ENCODE measurements around the gene RBFOX1.

RBFOX1 gene

DNA sequence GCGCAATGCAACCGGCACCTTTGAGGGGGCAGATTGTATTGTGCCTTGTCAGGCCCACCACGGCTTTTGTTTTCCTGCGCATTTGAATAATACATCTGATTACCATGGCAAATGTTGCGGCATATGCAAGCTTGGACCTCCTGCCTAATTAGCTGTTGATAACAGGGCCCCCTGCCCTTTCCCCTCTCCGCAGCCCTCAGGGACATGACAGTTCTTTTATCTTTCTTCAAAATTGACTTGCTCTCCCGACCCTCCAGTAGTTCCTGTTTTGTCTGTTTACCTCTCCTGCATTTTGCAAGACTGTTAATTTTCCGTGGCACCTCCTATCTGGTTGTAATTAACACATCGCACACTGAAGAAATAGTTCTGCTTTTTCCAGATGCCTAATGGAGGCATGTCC lies 86.8 kb downstream of the RBFOX1 start:
- no peak for DNase-seq (ENCODE audit: low read depth, low spot score)

DNA sequence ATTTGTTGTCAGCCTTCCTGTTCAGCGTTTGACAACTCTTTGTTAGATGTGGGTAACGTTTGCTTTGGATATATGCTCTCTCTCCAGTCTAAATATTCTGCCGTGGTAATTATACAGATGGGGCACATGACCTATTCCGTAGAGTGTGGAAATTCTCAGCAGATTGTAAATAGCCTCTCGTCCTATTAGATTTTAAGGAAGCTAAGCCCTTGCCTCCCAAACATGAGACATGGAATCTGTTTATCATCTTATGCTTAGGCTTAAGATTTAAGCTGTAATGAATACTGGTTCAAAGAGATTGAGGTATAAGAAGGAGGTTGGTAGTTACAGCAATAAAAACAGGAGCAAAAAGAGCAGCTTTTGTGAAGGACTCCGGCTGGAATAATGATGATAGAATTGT lies 87.4 kb downstream of the RBFOX1 start:
- DNase-seq (ENCODE audit: low read depth, low spot score), result no peak

DNA sequence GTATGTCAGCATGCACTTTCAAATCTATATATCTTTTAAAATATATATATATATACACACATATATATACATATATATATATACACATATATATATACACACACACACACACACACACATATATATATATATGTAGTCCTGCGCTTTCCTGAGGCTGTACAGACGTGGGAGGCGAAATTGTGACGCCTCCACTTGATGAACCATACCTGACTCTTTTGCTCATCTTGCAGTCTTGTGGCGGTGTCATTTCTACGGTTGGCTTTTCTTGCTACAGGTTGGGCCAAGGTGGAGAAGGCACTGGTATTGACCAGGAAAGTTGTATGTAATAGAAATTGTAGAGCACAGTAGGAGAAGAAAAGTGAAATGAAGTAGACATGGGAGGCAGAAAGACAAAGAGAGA lies 88.2 kb downstream of the RBFOX1 start:
- DNase-seq (ENCODE audit: low read depth, low spot score), result no peak

DNA sequence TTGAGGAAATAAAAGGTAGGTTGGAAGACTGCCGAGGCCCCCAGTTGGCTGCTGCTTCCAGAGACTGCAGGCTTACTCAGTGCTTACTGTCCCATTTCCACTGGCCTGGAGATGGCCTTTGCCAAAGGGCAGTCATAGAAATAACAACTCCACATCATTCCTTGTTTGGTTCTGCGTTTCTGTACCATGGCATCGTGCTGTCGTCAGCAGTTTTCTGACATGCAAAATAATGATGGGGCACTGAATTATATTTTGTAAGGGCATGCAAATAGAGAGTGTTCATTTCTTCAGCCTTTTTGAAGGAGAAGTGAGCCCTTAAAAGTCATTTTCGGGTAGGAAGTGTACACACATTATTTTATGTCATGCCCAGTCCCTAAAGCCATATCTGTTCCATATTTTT lies 88.9 kb downstream of the RBFOX1 start:
- DNase-seq (ENCODE audit: low read depth, low spot score), result no peak

DNA sequence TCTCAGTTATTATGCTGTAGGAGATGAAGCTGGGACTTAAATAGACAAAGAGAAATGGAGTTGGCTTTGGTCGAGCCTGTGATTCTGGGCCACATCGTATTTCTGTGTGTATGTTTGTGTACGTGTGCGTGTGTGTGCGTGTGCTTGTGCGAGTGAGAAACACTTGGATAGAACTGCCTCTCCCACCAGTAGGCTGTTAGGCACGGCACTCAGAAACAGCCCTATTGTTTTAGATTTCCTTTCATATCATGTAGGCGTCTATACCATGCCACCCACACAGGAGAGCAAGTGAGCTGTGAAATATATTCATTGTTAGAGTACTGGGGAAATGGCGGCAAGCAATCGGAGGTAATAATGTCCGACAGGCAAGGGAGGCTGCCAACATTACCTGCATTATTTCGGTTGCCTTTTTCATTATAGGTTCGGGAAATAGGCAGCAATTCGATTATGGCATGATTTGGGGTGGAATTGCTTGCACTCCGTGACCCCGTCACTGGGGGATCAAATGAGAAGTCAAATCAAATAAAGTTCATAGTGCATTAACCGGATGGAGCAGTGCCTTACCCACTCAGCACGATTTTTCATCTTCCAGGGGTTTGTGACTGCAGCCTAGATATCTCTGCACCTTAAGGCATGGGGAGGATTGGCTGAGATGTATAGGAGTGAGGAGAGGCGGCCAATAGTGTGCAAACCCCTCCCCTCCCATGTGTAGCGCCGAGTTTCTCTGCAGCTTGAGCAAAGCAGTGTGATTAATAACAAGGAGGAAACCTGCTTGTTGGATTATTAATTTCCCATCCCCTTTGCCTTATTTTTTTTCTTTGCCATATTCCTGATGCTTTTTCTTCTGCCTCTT lies 89.6 kb downstream of the RBFOX1 start:
- DNase-seq (ENCODE audit: low read depth, low spot score), result no peak

DNA sequence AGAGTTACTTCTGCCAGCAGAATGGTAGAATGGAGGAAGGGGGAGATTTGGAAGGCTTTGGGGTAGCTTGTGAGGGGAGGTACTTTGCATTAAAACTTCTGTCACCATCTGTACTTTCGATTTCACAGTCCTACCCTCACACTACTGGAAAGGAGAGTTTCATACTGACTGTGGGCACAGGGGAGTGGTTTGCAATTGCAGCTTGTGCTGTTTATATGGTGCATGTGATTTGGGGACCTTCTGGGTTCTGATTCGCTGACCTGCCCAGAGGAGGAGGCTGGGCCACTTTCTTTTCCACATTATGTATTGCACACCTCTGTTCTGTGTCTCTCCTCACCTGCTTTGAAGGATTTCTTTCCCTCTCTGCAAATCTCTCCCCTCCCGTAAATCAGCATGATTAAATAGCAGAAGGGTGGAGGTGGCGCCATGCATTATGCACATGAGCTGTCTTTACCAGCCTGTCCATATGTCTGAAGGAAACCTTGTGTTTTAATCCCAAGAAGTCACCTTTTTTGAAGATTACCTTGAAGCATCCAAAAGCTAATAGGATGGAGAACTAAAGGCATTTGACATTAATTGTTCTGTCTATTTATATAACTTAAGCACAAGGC lies 90.9 kb downstream of the RBFOX1 start:
- no peak for DNase-seq (ENCODE audit: low read depth, low spot score)

DNA sequence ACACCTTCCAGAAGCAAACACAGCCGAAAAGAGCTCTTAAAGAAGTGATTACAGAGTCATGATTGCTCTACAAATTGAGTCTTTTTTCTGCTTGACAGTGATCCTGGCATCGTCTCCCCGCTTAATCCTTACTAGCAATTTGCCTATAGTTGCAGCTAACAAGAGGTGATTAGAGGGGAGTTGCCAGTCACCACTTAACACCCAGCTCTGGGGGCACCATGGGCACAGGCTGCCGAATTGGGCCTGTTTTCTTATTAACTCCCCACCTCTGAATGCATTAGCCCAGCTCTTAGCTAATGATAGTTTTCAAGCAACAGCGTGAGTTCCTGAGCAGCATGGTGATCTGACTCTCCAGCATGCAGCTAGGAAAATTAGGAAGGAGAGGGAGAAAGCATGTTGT lies 93.5 kb downstream of the RBFOX1 start:
- no peak for DNase-seq (ENCODE audit: low read depth, low spot score)

DNA sequence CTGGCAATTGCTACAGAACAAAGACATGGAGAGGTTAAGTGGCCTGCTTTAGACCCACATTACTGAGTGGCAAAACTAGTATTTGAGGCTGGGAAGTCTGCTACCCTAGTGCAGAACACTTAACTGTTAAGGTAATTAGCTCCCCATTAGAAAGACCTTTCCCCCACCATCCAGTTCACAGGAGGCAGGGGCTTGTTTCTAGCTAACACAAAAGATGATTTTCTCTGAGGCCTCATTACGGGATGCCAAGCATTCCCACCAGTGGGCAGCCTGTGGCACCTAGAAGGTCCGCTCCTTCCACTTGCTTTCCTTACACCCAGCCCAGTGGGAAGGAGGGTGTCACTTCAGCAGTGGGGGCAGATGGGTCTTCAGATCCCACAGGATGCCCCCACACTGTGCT lies 99.1 kb downstream of the RBFOX1 start:
- DNase-seq (ENCODE audit: low read depth, low spot score), result no peak

DNA sequence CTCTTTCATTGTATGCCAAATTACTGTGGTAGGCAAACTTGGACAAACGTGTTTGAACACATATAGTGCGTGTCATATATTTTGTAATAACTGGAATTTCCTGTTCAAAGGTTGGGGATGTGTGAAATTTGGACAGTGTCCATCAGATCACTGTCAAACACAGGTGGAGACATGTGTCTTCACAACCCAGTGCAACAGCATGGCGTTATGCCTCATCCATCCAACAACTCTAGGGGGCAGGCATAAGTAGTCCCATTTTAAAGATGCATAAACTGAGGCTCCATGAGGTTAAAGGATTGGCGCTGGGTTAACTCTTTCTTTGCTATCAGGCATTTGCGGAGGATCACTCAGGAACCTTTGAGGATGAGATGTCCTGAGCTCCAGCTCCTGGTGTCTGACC lies 103.7 kb downstream of the RBFOX1 start:
- DNase-seq (ENCODE audit: low read depth, low spot score), result no peak

DNA sequence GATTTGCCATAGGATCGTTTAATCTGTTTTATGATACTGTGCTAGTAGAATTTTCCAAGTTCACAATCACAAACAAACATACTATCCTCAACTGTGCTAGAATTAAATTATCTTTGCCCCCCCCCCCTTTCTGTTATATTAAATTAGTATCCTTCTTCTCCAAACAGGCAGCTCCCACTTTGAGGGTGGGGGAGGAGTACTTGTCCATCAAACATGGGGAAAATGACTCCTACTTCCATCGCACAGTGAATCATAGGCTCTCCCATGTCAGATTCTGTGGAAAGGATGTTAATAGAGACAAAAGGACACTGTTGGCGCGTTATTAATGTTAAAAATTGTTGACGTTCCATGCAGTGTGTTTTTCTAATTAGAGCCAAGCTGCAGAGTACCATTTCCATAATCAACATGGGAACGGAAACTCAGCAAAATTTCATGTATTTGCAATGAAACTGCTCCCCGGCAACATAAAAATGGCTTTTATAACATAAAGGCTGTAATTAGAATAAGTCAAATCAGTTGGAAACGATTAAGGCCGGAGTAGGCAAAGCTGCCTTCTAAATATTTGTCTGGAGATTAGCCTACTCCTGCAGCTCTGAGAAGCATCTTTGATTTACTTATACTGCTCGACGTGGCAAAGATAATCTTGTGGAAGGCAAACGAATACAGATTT lies 104.6 kb downstream of the RBFOX1 start:
- no peak for DNase-seq (ENCODE audit: low read depth, low spot score)

DNA sequence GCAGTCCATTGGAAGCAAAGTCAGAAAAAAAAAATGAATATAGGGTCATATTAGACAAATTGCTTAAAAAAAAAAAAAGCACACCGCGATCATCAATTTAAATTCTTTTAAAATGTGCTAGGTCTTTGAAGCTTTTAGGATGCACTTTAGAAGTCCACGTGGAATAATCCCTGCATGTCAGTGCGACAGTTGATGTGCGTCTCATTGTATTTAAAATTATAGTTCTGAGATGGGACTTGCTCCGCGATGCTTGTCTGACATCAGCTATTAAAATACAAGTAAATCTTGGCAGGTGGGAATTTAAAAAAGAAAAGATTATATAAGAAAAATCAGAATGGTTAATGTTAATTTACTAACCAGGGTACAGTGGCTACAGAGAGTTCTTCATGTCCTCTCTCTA lies 105.2 kb downstream of the RBFOX1 start:
- DNase-seq (ENCODE audit: low read depth, low spot score), result no peak

DNA sequence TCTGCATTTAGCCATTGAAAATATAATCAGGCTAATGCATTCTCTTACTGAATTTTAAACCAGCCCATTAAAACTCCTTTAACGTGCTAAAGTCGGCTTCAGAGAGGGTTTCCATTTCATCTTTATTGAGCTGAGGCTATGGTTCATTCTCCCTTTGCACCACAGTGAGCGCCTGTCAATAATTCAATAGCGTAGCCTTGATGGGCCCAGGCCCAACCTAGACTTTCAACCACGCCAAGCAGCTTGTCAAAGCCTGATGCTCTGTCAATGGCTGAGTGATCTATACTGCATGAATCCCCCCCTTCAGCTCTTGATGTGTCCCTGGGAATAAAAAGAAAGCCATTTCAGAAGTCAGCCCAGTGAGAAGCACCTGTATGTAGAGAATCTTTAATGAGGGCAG lies 106.0 kb downstream of the RBFOX1 start:
- DNase-seq (ENCODE audit: low read depth, low spot score), result no peak

DNA sequence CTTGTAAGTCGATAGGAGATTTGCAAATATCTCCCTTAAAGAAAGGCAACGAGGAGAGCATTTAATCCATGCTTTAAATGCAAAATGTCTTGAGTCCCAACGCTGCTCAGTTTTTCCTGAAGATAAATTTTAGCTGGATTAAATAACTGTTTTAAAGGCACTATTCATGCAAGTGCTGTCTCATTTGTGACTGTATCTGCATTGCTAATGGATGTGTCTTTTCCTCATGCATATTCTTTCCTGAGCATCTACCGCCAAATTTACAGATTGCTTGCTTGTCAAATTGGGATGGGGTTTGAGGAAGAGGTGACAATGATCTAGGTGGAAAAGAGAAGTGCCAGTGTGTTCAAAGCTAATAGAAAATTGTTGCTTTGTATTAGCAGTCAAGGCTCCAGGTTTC lies 106.9 kb downstream of the RBFOX1 start:
- no peak for DNase-seq (ENCODE audit: low read depth, low spot score)

DNA sequence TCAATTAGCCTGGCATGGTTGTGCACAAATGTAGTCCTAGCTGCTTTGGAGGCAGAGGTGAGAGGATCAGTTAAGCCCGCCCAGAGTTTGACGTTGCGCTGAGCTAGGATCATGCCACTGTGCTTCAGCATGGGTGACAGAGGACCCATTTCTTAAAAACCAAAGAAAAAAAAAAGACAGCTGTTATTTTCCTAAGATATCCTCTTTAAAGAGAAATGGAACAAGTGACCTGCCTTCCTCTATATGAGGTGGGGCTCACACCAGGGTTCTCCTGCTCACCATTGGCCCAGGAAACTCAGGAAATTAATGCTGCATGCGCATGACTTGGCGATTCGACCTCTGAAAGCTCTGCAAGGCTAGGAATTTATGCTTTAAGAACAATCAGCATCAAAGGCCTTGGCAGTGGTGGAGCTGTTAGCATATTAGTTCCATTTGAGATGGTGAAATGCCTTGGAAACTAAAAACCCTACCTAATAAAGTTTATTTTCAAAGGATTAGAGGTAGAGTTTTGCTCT lies 108.3 kb downstream of the RBFOX1 start:
- DNase-seq (ENCODE audit: low read depth, low spot score), result no peak

DNA sequence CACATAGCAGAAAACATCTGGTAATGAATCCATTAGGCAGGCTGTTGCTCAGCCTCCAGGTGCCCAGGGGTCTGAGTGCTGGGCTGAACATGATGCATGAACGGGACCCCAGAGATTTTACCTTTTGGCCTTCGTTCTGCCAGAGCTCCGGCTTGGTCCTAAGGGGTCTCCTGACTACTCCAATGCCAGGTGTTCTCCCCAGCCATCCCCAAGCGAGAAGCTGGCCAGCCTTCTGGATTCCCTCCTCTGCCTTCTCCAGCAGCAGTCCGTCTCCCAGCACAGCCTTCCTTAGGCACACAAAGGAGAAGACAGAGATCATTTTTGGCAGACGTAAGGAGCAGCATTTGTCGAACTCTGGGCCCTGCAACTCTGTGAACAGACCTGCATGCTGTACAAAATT lies 109.4 kb downstream of the RBFOX1 start:
- DNase-seq (ENCODE audit: low read depth, low spot score), result no peak

DNA sequence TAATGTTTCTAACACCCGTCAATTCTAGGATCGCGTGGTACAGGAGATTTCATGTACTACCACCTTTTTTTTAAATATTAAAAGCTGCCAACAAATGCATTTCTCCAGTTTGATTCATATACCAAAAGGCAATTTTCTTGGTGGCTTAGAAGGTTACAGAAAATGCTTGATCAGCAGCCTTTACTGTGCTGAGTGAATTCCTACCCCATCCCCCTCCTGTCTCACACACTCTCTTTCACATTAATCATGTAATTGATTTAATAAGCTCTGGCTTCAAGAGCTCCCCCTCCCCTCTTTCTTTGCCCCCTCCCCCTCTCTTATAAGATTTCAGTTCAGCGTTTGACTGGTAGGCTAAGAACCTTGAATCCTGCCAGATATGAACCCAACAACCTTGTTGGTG lies 110.5 kb downstream of the RBFOX1 start:
- no peak for DNase-seq (ENCODE audit: low read depth, low spot score)

DNA sequence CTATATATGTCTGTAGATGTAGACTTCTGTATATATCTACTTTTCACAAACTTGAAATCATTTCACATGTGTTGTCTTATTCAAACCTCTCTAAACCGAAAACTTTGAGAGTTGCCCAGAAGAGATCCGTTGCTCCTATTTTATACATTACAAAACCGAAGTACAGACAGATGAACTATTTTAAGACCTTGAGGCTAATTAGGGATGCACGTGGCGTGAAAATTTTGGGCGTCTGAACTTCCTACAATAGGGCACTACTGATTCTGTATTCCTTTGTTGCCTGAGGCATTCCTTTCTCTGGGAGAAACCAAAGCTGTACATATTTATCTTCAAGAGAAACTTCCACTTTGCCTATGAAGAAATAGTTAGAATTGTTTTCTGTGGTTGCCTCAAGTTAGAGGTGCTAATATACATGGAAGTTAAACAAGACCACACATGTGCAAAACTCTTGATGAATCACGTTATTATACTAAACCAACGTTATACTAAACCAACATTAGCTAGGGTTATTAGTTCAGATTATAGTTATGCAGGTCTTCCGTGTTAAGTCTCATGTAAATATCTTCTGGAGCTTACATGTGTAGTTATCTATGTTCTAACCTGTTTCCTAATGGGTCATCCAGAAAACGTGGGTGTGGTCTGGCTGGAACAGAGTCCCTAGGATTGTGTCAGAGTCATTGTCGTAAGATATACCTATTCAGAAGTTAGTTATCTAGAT lies 111.2 kb downstream of the RBFOX1 start:
- DNase-seq (ENCODE audit: low read depth, low spot score), result no peak

DNA sequence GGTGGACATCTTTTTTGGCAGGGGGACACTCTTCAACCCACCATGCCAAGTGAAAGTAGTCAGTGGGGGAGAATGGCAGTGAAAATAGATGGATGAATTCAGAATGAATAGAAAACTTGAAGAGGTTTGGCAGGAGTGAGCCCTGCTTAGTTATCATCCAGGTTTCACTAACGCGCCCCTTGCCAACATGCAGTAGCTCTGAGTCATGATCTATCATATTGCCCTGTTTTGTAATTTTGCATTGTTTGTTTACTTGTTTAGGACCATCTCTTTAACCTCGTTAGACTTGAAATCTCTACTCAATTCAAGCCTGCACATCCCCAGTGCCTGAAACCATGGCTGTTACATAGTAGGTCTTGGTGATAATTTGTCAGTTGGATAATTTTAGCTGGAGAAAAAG lies 116.7 kb downstream of the RBFOX1 start:
- DNase-seq (ENCODE audit: low read depth, low spot score), result no peak

DNA sequence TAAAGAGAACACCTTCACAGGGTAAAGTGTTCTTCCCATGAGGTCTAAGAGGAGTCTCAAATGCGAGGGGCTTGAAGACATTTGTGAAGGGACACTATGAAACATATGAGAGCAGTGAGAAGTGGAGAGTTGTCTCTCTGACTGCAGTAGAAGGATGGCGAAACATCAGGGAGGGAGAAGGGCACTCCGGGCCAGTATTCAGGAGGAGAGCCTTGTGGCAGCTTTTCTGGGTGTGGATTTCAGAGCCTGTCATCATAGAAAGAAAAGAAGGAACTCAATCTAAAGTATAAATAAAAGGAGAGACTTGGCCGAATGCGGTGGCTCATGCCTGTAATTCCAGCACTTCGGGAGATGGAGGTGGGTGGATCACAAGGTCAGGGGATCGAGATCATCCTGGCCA lies 117.2 kb downstream of the RBFOX1 start:
- DNase-seq (ENCODE audit: low read depth, low spot score), result no peak

DNA sequence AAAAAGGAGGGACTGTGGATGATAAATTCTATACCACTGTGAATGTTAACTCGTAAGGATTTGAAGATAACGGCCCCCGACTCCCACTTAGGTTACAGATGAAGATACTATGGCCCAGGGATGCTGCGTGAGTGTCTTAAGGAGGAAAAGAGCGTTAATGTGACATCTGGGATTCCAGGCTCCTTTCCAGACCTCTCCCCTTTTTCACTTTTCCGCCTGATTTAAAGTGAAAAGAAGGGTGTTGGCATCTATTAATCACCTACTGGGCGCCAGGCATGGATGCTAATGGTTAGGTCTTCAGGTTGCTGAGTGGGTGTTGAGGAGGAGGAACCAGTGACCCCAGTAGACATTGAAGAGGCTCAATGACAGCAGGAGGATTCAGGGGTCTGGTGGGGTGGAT lies 117.8 kb downstream of the RBFOX1 start:
- no peak for DNase-seq (ENCODE audit: low read depth, low spot score)

DNA sequence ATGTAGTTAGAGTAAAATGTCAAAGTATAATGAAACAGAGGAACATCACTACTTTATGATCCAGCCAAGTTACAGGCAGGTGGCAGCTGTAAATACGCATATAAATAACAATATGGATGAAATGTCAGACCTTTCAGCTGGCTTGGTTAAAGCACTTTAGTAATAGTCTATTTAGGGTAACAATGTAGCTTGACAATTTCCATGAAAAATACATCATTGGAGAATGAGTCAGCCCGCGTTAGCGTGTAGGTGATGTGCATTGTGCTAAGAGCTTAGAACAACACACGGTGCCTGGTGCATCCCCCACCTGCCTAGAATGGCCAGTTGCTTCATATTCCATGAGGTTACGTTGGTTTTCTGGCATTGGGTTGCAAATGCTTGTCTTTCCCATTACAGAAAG lies 119.4 kb downstream of the RBFOX1 start:
- DNase-seq (ENCODE audit: low read depth, low spot score), result no peak

DNA sequence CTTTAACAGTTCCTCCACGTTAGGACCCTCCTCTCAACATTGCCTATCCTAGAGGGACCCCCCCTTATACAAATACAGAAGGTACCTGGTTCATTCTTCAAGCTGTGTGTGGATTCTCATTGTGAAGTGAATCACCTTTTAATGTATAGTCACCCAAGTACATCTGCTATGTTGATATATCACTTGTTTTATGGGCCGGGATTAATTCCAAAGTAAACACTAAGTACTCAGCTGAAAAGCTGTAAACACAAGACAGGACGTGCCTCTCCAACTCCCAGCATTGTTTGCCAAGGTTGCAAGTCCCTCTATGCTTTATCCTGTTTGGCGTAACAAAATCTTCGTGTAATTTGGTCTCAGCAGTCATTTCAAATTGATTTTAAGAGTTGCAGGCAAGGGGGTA lies 123.6 kb downstream of the RBFOX1 start:
- no peak for DNase-seq (ENCODE audit: low read depth, low spot score)
